Skin epidermis (tissue), 12 donors: ENCODE results near the gene FNDC3B.

Source experiments
- H3K27ac ChIP-seq, 21 experiments: fragments of 200-600 bp; sonication (generic) in 11 of 21; one replicate each; pipeline ENCODE4 v1.5.0; 2020; ENCODE audit warnings: mild to moderate bottlenecking in 3 of 21, inconsistent platforms in 2 of 21, moderate library complexity in 2 of 21
- H3K4me3 ChIP-seq, 7 experiments: fragments of 200-600 bp; sonication (generic) in 2 of 7; one replicate each; pipeline ENCODE4 v1.5.0; 2020; ENCODE audit warnings: inconsistent platforms in 2 of 7, mild to moderate bottlenecking in 2 of 7, moderate library complexity in 1 of 7

FNDC3B gene

DNA sequence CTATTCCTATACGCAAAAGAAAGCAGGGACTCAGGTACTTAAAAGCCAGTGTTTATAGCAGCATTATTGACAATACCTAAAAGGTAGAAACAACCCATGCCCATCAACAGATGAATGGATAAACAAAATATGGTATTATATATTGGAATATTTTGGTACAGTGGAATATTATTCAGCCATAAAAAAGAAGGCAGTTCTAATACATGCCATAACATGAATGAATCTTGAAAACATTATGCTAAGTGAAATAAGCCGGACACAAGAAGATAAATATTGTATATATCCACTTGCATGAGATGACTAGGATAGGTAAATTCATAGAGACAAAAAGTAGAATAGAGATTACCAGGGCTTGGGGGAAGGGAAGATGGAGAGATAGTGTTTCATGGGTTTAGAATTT is 9.2 kb downstream of the FNDC3B start:
- H3K4me3 ChIP-seq = no peak overlapping the region

DNA sequence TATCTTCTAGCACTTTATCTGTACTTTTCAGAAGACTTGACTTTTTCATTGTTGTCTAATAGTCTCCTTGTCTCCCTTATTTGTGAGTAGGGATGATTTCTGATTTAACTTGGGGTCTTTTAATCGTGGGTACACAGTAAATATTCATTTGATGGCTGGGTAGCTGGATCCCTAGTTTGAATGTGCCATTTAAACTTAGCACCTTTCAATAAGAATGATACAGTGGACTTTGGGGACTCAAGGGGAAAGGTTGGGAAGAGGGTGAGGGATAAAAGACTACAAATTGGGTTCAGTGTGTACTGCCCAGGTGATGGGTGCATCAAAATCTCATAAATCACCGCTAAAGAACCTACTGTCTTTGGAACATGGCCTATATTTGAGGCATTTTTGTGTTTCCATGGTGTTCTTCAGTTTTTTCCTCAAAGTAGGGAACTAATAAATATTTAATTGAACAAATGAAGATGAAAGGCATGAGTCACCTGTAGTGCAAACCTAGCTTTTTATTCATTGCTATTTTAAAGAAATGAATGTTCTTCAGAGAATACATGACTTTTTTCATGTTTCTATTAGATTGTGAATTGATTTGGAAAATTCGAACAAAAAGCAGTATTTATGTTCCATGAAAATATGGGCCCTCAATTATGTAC is 12.1 kb downstream of the FNDC3B start:
- H3K27ac ChIP-seq = no peak overlapping the region

More for the DNA sequence above, 9.2 kb downstream of the FNDC3B start:
- H3K27ac ChIP-seq = no peak overlapping the region

DNA sequence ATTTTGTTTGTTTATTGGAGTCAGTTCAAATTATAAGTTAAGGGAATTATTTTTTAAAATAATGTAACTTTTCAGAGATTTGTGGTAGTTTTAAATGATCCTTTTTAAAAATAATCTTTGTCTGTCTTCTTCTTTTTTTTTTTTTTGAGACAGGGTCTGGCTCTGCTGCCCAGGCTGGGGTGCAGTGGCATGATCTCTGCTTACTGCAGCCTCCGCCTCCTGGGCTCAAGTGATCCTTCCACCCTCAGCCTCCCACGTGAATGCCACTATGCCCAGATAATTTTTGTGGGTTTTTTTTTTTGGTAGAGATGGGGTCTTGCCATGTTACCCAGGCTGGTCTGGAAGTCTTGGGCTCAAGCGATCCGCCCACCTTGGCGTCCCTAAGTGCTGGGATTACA is 12.6 kb downstream of the FNDC3B start:
- H3K27ac ChIP-seq = no peak overlapping the region
- no peak overlapping the region for H3K4me3 ChIP-seq

More for the DNA sequence above, 12.1 kb downstream of the FNDC3B start:
- H3K4me3 ChIP-seq = no peak overlapping the region

DNA sequence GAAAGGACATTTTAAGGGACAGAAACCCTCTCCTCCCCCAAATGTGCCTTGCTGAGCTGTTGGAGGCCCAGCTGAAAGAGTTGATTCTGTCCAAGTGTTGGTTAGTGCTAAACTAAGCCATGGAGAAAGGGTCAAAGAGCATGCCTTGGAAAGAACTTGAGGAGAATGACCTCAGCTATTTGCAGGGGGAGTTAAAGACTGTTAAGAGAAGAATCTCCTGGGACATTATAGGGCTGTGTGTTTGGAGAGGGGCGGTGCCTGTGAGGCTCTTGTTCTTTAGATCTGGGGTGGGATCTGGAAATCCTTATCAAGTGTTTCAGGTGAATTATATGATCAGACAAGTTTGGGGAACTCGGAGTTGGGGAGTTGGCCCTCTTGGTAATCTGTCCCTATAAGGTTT is 13.0 kb downstream of the FNDC3B start:
- Histone ChIP-seq H3K4me3 (no peak overlapping the region), H3K27ac (no peak overlapping the region)

DNA sequence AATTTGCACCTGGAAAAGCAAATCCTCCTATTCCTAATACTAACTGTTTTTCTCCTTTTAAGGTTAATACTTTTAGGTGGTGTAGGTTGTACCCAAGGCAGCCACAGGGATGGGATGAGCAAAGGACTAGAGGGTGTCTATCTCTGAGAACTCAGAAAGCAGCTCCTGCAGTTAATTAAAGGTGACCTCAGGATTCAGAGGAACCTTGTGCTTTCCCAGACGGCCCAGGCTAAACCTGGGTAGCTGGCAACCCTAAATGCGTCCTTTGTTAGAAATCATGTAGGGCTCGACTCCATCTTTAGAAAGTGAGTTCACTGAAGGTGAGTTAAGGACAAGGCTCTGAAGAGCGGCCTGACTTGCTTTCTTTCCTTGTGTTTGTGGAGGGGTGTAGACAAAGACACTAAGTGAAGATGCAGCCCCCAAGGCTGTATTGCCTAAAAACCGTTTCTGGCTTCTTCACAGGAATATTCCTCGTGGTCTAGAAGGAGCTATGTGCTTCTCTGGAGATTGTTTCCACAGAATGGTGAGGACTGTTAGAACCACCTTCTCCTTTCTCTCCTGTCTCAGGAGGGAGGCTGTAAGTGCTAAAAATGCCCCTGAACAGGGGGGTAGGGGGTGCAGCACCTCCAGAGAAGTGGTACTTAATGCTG is 14.9 kb downstream of the FNDC3B start:
- H3K4me3 ChIP-seq = no peak overlapping the region
- peak overlapping the region in 6 of 21 experiments; percentile 5 to 55 (median 38) for H3K27ac ChIP-seq

DNA sequence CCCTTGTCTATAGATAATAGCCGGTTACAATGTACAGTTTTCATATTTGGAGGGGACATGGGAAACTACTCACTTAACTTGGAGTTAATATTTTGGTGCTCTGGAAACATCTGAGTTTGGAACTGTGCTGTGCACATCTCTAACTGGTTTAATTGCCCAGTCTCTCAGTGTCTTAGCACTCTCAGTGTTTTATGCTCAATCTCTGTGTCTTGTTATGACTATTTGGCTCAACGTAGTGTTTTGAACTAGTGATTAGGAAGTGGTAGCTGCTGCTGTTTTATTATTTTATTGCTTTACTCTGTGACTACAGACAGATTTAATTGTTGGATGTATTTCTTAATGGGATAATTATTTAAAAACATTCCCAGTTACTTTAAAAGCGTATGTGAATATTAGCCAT is 17.0 kb downstream of the FNDC3B start:
- Histone ChIP-seq H3K4me3 (no peak overlapping the region), H3K27ac (peak overlapping the region in 2 of 21 experiments; percentile 18 to 19)

DNA sequence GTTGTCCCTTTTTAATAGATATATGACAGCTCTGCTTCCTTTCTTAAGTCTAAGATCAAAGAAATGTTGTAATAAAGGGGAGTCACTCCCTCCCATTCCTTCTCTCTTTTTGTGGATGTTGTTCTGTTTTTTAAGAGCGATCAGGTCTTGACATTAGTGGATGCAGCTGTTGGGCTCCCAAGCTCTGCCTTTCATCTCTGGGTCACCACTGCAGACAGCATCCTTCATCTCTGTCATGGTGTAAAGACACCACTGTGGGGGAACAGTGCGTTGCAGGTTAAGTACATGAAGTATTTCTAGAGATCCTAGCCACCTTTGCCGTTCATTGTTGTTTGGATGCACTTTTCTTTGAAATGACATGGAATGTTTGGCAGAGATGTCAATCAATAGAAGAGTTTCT is 17.7 kb downstream of the FNDC3B start:
- Histone ChIP-seq H3K27ac (no peak overlapping the region), H3K4me3 (no peak overlapping the region)

DNA sequence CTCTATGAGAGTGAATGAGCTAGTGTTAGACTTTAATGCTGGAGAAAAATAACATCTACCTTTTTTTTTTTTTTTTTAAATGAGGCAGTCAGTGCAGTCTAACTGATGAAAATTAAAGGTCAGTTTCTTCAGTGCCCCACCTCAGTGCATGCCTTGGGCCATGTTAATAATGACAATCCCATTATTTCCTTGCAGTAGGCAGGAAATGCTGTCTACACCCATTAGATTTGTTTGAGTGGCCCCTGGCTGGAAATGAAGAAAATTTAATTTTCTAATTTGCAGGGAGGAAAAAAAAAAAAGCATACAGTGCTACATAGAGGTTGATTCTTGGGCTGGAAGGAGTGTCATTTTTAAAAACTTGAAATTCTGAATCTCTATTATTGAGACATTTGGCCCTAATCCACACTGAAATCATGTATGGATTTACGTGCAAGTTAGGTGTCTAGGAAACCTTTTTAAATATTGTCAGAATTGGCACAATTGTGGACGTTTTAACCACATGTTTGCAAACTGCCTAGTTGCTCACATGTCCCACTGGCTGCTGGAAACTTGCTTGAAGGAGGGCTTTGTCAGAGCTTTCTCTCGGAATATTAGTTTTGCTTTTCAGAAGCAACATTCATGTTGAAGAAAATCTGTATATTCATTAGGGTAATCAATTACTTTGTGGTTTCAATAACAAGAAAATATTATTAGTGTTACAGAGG is 18.4 kb downstream of the FNDC3B start:
- Histone ChIP-seq H3K4me3 (no peak overlapping the region), H3K27ac (no peak overlapping the region)

DNA sequence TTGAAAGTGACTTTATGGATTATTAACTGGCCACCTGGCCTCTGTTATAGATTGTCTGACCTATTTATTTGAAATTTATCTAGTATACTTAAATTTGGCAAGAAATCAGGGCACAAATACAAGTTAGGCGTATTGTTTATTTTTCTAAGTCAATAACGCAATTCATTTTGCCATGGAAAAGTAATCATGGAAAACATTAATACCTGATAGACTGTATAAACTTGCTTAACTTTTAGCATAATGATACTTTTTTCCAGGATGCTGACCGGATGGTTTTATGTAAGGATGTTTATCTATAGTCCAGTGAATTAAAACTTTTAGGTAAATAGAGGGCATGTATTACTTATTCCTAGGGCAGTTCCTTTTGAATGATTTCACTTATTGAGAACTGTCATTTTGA is 20.2 kb downstream of the FNDC3B start:
- Histone ChIP-seq H3K27ac (no peak overlapping the region), H3K4me3 (no peak overlapping the region)

DNA sequence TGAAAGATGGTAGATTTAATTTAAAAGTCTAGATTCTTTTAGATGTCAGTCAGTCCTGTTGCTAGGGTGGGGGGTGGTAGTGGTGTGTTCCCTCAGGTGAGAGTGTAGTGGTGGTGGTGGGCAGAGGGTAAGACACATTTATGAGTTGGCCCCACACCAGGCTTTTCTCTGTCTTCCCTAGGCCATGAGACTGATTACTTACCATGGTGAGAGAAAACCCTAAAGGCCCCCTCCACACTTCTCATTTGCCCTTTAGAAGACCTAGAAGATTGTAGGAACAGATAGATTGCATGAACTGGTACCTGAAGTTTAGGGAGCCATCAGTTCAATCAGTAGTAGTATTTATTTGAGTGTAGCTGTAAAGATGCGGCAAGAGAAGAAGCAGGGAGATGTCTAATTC is 20.9 kb downstream of the FNDC3B start:
- H3K4me3 ChIP-seq = no peak overlapping the region
- H3K27ac ChIP-seq = no peak overlapping the region

DNA sequence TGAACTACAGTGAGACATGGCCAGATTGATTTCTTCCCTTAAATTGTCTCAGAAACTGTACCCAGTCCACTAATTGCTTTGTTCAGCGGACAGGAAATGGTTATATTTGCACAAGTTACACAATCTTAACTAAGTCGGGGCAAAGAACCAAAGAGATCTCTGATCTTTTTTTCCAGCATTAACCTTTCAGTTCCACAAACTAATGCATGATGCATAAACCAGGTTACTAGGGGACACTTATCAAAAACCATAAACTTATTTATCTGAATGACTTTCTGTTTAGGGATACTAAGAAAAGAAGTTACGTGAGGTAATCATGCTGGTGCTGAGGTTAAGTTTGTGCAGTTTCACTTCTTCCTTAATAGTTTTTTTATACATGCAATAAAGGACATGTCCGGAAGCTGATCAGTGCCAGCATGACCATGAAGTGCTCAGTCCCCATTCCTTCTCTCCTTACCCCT is 22.4 kb downstream of the FNDC3B start:
- Histone ChIP-seq H3K27ac (peak overlapping the region in 7 of 21 experiments; percentile 6 to 54 (median 10)), H3K4me3 (peak overlapping the region in 1 of 7 experiments; percentile 10)

DNA sequence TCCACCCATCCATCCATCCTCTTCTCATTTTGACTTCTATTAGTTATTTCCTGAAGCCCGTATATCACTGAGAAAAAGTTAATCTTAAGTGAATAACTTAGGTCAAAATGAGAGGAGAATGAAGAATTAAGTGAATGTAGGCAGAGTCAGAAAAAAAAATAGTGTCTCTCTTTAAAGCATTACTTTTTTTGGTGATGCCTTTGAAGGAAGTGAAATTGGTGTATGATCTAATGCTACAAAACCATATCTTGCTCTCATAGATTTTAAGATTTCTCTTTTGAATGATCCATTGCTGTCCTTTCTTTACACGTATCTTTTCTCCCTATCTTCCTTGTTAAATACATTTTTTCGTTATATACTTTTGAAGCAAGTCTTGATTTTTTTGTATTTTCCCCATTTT is 23.4 kb downstream of the FNDC3B start:
- no peak overlapping the region for H3K4me3 ChIP-seq
- H3K27ac ChIP-seq = no peak overlapping the region

DNA sequence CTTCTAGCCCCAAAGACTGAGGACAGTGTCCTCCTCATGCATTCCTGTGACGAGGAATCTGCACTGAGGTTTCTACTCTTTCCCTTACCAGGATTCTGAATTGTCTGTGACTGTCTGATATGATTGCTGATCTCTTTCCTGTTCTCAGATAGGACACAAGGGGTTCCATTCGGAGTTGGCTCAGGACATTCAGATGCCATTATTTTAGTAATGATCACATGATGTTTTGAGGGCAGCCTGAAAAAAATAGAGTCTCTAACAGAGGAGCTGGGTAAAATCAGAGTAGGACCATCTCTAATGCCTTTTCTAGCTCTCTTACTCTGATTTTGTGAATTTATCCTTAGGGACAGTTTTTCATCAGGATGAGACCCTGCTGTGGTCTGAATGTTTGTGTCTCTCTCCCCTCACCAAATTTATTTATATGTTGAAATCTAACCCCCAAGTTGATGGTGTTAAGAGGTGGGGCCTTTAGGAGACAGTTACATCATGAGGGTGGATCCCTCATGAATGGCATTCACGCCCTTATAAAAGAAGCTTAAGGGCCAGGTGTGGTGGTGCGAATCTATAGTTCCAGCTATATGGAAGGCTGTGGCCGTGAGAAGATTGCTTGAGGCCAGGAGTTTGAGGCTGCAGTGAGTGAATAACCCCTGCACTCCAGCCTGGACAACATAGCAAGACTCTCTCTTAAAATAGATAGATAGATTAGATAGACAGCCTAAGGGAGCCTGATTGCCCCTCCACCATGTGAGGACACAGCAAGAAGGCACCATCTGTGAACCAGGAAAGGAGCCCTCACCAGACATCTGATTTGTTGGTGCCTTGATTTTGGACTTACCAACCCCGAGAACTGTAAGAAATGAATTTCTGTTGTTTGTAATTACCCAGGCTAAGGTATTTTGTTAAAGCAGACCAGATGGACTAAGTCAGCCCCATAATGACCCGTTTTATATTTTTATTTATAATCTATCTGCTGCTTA is 24.4 kb downstream of the FNDC3B start:
- Histone ChIP-seq H3K27ac (no peak overlapping the region), H3K4me3 (no peak overlapping the region)

DNA sequence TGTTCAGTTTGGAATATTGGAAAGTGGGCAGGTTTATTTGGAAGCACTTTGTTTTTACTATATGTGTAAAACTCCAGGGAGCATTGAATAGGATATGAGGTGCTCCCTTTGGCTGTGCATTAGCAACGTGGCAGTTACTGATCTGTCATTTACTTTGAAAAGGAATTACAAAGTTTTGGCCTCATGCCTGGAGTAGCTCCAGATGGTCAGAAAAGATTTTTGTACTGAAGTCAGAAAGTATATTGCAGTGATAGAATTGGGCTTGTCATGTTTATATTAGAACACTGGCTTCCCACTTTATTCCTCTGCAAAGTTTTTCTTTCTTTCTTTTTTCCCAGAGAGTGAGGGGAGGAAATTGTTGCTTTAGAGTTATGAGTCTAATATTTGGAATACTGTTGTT is 26.1 kb downstream of the FNDC3B start:
- Histone ChIP-seq H3K4me3 (no peak overlapping the region), H3K27ac (no peak overlapping the region)

DNA sequence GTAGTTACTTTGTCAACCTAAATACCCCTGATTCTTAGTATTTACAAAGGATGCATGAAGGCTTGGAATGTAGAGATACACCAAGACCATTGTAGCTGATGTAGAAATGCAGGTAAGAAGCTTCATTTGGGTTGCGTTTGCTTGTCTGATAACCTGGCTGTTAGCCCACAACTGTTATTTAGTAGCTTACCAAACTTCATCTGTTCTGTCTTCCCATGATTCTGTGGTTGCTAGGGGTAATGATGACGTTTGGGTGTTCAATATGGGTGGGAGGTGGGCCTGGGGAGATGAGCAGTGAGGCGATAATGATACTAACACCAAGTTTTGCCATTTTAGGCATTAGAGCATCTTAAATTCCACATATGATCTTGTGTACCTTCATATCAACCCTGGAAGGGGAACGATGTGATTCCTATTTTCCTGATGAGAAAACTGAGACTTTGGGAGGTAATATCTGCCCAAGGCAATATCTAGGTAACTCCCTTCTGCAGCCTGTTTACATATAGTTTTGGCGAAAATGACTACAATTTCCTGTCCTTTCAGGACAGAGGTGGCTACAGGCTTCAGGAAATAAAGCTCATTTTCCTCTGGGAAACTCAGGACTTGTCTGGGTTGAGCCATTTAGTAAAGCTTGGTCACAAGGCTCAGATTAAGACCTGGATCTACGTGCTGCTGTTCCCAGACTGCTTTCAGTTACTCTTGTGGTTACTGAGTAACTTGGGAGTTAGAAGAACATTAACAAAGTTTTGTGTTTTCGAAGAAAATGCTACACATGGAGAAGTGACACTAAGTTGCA is 26.8 kb downstream of the FNDC3B start:
- H3K27ac ChIP-seq = peak overlapping the region in 1 of 21 experiments; percentile 16
- H3K4me3 ChIP-seq = no peak overlapping the region

DNA sequence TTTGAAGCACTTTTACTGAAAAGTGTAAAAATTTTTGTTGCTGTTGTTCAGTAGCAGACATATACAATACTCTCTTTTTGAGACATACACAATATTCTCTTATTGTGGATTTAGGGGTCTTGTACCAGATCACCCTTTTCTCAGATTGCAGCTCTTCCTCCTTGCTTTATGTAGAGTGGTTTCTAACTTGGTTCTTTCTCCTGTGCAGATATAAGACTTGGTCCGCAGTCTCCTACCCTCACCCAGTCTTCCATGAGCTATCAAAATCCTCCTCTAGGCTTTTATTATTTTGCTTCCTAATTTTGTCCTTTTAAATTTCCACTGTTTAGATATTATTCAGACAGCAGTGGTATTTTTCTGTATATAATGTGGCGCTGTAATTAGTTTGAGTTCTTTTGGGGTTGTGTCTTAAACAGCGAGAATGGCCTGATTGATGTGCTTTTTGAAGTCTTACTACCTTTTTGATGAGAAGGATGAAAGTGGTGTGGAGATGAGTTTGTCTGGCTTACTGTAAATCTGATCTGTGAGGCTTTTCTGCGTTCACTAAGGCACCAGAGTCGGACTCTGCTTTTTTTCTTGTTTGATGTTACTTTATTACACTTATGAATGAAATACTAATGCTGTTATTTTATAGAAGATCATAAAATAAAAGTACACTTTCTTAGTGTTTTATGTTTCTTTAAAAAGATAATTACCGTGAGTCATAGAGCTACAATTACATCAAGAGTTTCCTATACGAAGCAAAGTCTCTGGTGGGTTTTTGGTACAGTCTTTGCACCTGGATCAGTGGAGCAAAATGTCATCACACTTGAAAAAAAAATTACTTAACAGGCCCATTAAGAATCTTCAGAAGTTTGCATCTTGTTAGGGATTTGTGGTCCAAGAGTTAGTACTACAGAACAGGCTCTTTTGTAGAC is 27.8 kb downstream of the FNDC3B start:
- Histone ChIP-seq H3K4me3 (no peak overlapping the region), H3K27ac (no peak overlapping the region)

DNA sequence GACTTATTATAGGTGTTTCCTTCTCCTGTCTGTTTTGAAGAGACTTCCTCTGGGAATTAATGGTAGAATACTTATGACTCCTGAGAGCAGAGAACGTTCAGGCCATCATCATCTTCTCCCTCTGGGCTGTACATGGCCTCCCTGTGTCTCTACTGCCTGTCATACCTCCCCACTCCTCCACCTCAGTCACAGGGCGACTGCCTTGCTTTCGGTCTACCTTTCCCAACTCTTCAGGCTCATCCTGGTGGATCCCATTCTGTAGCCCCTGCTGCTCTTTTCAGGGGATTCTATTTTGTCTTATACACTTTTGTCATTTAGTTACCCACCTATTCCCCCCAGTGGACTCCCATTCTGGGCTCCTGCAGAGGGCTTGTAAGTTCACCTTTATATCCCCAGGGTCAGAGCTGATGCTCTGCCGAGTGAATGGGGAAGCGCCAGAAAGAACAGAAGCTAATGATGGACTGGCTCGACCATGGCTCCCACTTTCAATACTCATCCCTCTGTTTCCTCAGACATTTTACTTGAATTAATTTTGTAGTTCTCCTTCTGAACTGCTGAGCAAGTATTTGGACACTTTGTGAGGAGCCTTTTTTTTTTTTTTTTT is 28.6 kb downstream of the FNDC3B start:
- no peak overlapping the region for H3K27ac ChIP-seq
- no peak overlapping the region for H3K4me3 ChIP-seq

DNA sequence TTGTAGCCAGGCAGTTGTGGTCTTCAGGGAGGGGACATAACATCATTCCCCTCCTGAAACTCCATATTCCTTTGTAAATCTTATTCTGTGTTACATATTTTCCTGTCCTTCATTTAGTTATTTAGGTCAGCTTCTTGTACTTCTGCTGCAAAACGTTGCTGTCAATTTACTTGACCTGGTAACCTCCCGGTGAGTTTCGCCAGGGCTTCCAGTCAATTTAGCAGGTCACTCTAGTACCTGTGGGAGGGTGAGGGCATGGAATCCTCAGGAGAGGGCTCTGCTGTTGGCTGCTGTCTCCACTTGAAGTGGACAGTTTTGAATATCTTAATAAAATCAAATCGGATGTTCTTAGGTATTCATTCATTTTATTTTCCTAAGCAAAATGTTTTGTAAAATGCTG is 29.6 kb downstream of the FNDC3B start:
- Histone ChIP-seq H3K27ac (no peak overlapping the region), H3K4me3 (no peak overlapping the region)
